ENCODE data around the gene DYSF.

DYSF gene

DNA sequence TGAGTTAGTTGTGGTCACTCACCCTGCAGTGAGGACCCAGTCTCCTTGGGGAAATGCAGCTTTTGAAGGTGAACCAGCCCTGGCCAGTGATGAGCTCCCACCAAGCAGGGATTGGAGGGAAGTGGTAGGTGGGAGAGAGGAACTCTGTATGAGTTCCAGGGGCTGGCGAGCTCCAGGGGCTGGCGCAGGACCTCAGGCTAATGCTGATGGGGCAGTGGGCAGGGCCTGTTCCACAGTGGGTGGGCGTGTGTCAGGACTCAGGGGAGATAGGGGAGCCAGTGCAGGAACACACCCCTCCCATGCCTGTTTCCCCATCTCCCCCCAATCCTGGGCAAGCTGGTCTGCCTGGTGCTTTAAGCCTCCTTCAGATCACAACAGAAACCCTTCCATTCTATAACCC, 208.4 kb downstream of the DYSF start:
- WGBS (ENCODE audit: insufficient coverage), result 86% methylated on average over 2 of the region's 3 CpGs
- ChIA-PET CTCF (no interaction called here), POLR2A (no interaction called here)
- Histone ChIP-seq H3K4me1 (ENCODE audit: control extremely low read depth in 1 of 4, control insufficient read depth in 4 of 4, insufficient read depth in 4 of 4, low read length in 3 of 4) (no peaks in the 10 kb centered on the region), H3K36me3 (ENCODE audit: control insufficient read depth in 4 of 4, insufficient read depth in 4 of 4, low read length in 3 of 4) (no peaks in the 10 kb centered on the region), H3K27ac (ENCODE audit: insufficient read depth in 1 of 2, low read depth in 1 of 2, low read length in 2 of 2, poor library complexity in 1 of 2, severe bottlenecking in 2 of 2) (no peak overlapping the region), H3K4me3 (ENCODE audit: control insufficient read depth in 1 of 7, extremely low read depth in 1 of 7, insufficient read depth in 4 of 7, low read depth in 2 of 7, low read length in 6 of 7) (no peak overlapping the region), H3K27me3 (replicated peaks in 2 of 5; ENCODE audit: control insufficient read depth in 4 of 5, insufficient read depth in 5 of 5, low read length in 4 of 5) (no peaks in the 10 kb centered on the region), H3K9me3 (ENCODE audit: control extremely low read depth in 1 of 5, control insufficient read depth in 4 of 5, insufficient read depth in 2 of 5, low read depth in 1 of 5, low read length in 4 of 5) (peaks cover 0 to 12% (median 5%) of the 10 kb centered on the region in 5 experiments)
- DNase-seq, result no peak

DNA sequence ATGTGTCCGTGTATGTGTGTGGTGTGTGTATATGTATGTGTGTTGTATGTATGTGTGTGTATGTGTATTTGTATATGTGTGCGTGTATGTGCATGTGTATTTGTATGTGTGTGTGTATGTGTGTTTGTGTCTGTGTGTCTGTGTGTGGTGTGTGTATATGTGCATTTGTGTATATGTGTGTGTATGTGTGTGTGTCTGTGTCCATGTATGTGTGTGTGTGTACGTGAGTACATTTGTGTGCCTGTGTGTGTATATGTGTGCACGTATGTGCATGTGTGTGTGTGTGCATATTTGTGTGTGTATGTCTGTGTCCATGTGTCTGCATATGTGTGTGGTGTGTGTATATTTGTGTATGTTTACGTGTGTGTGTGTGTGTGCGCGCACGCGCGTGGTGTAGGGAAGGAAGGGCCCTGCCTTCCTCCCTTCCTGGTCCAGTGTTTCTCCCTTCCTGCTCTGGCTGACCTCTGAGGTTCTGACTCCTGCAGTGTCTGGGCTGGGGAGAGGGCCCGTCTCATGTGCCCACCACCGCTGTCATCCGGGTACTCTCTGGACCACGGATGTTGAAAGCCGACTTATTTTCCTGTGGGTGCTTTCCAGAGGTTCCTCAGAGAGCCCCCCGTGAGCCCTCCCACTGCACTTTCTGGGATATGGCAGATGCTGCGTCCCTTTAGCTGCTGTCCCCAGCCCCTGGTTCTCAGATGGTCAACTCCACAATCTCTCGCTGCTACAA, 209.5 kb downstream of the DYSF start:
- H3K36me3 ChIP-seq (ENCODE audit: control insufficient read depth in 4 of 4, insufficient read depth in 4 of 4, low read length in 3 of 4), result no peaks in the 10 kb centered on the region
- POLR2A ChIA-PET, result no interaction called here
- H3K27me3 ChIP-seq (replicated peaks in 2 of 5; ENCODE audit: control insufficient read depth in 4 of 5, insufficient read depth in 5 of 5, low read length in 4 of 5), result no peaks in the 10 kb centered on the region
- no peaks in the 10 kb centered on the region for H3K4me1 ChIP-seq (ENCODE audit: control extremely low read depth in 1 of 4, control insufficient read depth in 4 of 4, insufficient read depth in 4 of 4, low read length in 3 of 4)
- peaks cover 0 to 10% (median 5%) of the 10 kb centered on the region in 5 experiments for H3K9me3 ChIP-seq (ENCODE audit: control extremely low read depth in 1 of 5, control insufficient read depth in 4 of 5, insufficient read depth in 2 of 5, low read depth in 1 of 5, low read length in 4 of 5)
- DNase-seq, result no peak
- no peak overlapping the region for H3K27ac ChIP-seq (ENCODE audit: insufficient read depth in 1 of 2, low read depth in 1 of 2, low read length in 2 of 2, poor library complexity in 1 of 2, severe bottlenecking in 2 of 2)
- CTCF ChIA-PET, result no interaction called here
- 92% methylated on average over 17 of the region's 18 CpGs for WGBS (ENCODE audit: insufficient coverage)
- H3K4me3 ChIP-seq (ENCODE audit: control insufficient read depth in 1 of 7, extremely low read depth in 1 of 7, insufficient read depth in 4 of 7, low read depth in 2 of 7, low read length in 6 of 7), result no peak overlapping the region

DNA sequence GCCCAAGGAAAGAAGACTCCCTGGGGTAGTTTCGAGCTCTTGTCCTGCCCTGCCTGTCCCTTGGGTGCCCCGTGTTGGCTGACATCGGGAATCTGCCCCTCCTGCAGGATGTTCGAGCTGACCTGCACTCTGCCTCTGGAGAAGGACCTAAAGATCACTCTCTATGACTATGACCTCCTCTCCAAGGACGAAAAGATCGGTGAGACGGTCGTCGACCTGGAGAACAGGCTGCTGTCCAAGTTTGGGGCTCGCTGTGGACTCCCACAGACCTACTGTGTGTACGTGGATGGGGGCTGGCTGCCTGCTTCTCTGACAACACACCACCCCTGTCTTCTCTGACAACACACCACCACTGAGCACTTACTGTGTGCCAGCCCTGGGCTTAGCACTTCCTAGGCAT, 210.8 kb downstream of the DYSF start:
- Histone ChIP-seq H3K27ac (ENCODE audit: insufficient read depth in 1 of 2, low read depth in 1 of 2, low read length in 2 of 2, poor library complexity in 1 of 2, severe bottlenecking in 2 of 2) (no peak overlapping the region), H3K9me3 (ENCODE audit: control extremely low read depth in 1 of 5, control insufficient read depth in 4 of 5, insufficient read depth in 2 of 5, low read depth in 1 of 5, low read length in 4 of 5) (peaks cover 0 to under 1% (median 0%) of the 10 kb centered on the region in 5 experiments), H3K36me3 (ENCODE audit: control insufficient read depth in 4 of 4, insufficient read depth in 4 of 4, low read length in 3 of 4) (no peaks in the 10 kb centered on the region), H3K27me3 (replicated peaks in 2 of 5; ENCODE audit: control insufficient read depth in 4 of 5, insufficient read depth in 5 of 5, low read length in 4 of 5) (no peaks in the 10 kb centered on the region), H3K4me1 (ENCODE audit: control extremely low read depth in 1 of 4, control insufficient read depth in 4 of 4, insufficient read depth in 4 of 4, low read length in 3 of 4) (no peaks in the 10 kb centered on the region), H3K4me3 (ENCODE audit: control insufficient read depth in 1 of 7, extremely low read depth in 1 of 7, insufficient read depth in 4 of 7, low read depth in 2 of 7, low read length in 6 of 7) (no peak overlapping the region)
- CTCF ChIA-PET, result interaction anchor here (1.0 kb wide), 1 partner anchor 82 kb away, joined by 3 read pairs; no protein-coding TSS in a partner anchor
- no peak for DNase-seq
- POLR2A ChIA-PET, result no interaction called here
- 86% methylated on average over 10 of the region's 11 CpGs for WGBS (ENCODE audit: insufficient coverage)

DNA sequence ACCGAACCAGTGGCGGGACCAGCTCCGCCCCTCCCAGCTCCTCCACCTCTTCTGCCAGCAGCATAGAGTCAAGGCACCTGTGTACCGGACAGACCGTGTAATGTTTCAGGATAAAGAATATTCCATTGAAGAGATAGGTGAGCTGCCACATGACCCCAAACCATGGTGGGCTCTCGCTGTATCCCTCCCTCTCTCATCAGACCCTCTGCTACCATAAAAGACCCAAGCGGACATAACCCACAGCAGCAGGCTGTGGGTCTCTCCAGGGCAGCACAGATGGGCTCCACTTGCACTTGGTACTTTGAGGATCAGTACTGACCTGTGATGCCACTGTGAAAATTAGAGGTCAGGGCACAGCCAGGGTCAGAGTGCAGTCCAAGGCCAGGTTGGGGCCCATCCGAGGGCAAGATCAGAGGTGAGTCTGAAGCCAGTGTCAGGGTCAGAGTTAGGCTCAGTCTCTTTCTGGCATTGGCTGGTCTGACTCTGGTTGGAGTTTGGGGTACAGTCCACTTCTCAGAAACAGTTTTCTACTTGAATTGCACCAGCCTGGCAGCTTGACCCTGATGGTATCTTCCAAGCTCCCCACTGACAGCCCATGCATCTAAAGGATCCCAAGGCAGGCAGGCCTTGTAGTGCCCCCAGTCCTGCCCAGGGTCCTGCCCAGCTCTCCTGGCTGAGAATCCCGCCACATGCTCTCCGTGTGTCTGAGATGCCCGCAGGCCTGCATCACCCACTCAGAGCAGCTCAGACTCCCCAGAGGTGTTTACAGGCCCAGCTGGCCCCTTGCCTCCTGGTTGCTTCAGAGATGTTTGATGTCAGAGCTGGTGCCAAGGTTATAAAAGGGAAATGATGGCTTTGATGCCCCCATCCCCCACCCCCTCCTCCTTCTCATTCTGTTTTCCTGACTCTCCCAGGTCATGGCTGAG, 212.1 kb downstream of the DYSF start:
- DNase-seq, result no peak
- no peaks in the 10 kb centered on the region for H3K27me3 ChIP-seq (replicated peaks in 2 of 5; ENCODE audit: control insufficient read depth in 4 of 5, insufficient read depth in 5 of 5, low read length in 4 of 5)
- POLR2A ChIA-PET, result no interaction called here
- CTCF ChIA-PET, result no interaction called here
- H3K4me3 ChIP-seq (ENCODE audit: control insufficient read depth in 1 of 7, extremely low read depth in 1 of 7, insufficient read depth in 4 of 7, low read depth in 2 of 7, low read length in 6 of 7), result no peak overlapping the region
- H3K27ac ChIP-seq (ENCODE audit: insufficient read depth in 1 of 2, low read depth in 1 of 2, low read length in 2 of 2, poor library complexity in 1 of 2, severe bottlenecking in 2 of 2), result no peak overlapping the region
- H3K9me3 ChIP-seq (ENCODE audit: control extremely low read depth in 1 of 5, control insufficient read depth in 4 of 5, insufficient read depth in 2 of 5, low read depth in 1 of 5, low read length in 4 of 5), result no peaks in the 10 kb centered on the region
- no peaks in the 10 kb centered on the region for H3K4me1 ChIP-seq (ENCODE audit: control extremely low read depth in 1 of 4, control insufficient read depth in 4 of 4, insufficient read depth in 4 of 4, low read length in 3 of 4)
- 92% methylated on average over 7 of the region's 11 CpGs for WGBS (ENCODE audit: insufficient coverage)
- H3K36me3 ChIP-seq (ENCODE audit: control insufficient read depth in 4 of 4, insufficient read depth in 4 of 4, low read length in 3 of 4), result no peaks in the 10 kb centered on the region

DNA sequence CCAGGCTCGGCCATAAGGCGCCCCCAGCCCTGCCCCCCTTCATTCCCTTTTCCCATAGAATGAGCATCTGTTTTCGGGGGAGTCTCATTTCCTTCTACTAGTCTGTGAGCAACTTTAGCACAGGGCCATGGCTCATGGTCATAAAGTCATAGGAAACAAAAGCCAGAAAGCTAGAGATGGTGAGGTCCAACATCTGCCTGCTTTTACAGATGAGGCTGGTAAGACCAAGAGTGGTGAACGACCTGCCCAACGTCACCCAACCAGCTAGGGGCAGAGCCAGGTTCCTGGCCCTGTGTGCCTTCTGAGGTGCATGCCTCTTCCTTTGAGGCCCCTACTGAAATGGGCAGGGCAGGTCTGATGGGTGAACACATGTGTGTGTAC, 212.7 kb downstream of the DYSF start:
- Histone ChIP-seq H3K9me3 (ENCODE audit: control extremely low read depth in 1 of 5, control insufficient read depth in 4 of 5, insufficient read depth in 2 of 5, low read depth in 1 of 5, low read length in 4 of 5) (no peaks in the 10 kb centered on the region), H3K27me3 (replicated peaks in 2 of 5; ENCODE audit: control insufficient read depth in 4 of 5, insufficient read depth in 5 of 5, low read length in 4 of 5) (no peaks in the 10 kb centered on the region), H3K4me3 (ENCODE audit: control insufficient read depth in 1 of 7, extremely low read depth in 1 of 7, insufficient read depth in 4 of 7, low read depth in 2 of 7, low read length in 6 of 7) (no peak overlapping the region), H3K36me3 (ENCODE audit: control insufficient read depth in 4 of 4, insufficient read depth in 4 of 4, low read length in 3 of 4) (no peaks in the 10 kb centered on the region), H3K27ac (ENCODE audit: insufficient read depth in 1 of 2, low read depth in 1 of 2, low read length in 2 of 2, poor library complexity in 1 of 2, severe bottlenecking in 2 of 2) (no peak overlapping the region), H3K4me1 (ENCODE audit: control extremely low read depth in 1 of 4, control insufficient read depth in 4 of 4, insufficient read depth in 4 of 4, low read length in 3 of 4) (no peaks in the 10 kb centered on the region)
- no peak for DNase-seq
- ChIA-PET CTCF (interaction anchor here (1.0 kb wide), 1 partner anchor 156 kb away, joined by 3 read pairs; no protein-coding TSS in a partner anchor), POLR2A (no interaction called here)
- WGBS (ENCODE audit: insufficient coverage), result 100% methylated on average over 5 of the region's 5 CpGs

DNA sequence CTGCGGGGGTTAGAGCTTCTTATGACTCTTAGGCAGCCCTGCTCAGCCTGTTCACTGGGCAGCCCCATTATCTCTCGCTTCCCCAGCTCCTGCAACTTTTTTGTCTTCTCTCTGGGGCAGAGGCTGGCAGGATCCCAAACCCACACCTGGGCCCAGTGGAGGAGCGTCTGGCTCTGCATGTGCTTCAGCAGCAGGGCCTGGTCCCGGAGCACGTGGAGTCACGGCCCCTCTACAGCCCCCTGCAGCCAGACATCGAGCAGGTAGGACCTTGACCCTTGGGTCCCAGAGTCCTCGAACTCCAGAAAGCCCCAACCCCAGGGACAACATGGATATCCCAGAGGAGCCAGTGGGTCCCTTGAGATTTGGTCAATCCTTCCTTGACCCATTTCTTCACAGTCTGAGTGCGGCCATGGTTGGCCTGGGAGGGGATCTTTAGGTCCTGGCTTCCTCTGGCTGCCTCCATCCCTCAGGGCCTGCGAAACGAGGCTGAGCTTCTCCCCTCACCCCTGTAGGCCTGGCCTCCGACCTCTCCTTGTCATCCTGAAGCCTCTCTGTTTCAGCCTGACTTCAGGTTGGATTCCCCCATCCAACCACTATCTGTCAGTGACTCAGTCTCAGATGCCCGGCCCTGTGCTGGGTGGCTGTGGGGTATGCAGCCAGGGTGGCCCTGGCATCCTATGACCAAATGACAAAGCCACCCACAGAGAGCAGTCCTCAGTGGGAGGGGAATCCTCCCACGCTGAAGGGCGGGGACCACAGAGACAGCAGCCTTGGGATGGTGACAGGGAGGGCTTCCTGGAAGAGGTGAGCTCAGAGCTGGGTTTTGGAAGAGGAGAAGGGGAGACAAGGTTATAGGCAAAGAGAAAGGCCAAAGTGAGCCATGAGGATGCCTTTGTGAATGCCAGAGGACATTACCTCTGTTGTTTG, 214.2 kb downstream of the DYSF start:
- POLR2A ChIA-PET, result no interaction called here
- H3K36me3 ChIP-seq (ENCODE audit: control insufficient read depth in 4 of 4, insufficient read depth in 4 of 4, low read length in 3 of 4), result no peaks in the 10 kb centered on the region
- H3K27ac ChIP-seq (ENCODE audit: insufficient read depth in 1 of 2, low read depth in 1 of 2, low read length in 2 of 2, poor library complexity in 1 of 2, severe bottlenecking in 2 of 2), result no peak overlapping the region
- no peaks in the 10 kb centered on the region for H3K27me3 ChIP-seq (replicated peaks in 2 of 5; ENCODE audit: control insufficient read depth in 4 of 5, insufficient read depth in 5 of 5, low read length in 4 of 5)
- CTCF ChIA-PET, result interaction anchor here (1.0 kb wide), 1 partner anchor 157 kb away, joined by 3 read pairs; no protein-coding TSS in a partner anchor
- no peak overlapping the region for H3K4me3 ChIP-seq (ENCODE audit: control insufficient read depth in 1 of 7, extremely low read depth in 1 of 7, insufficient read depth in 4 of 7, low read depth in 2 of 7, low read length in 6 of 7)
- WGBS (ENCODE audit: insufficient coverage), result 97% methylated on average over 11 of the region's 15 CpGs
- no peaks in the 10 kb centered on the region for H3K4me1 ChIP-seq (ENCODE audit: control extremely low read depth in 1 of 4, control insufficient read depth in 4 of 4, insufficient read depth in 4 of 4, low read length in 3 of 4)
- no peaks in the 10 kb centered on the region for H3K9me3 ChIP-seq (ENCODE audit: control extremely low read depth in 1 of 5, control insufficient read depth in 4 of 5, insufficient read depth in 2 of 5, low read depth in 1 of 5, low read length in 4 of 5)
- no peak for DNase-seq

All from common myeloid progenitor, CD34-positive (primary cell).